Smooth muscle cell (in vitro differentiated cells): ENCODE data around the gene PCBD1. TPM values are rescaled to one million over a fixed set of nuclear protein-coding genes. Genes with fewer than 3 reads are reported as not detected.

Experiments
- DNase-seq: peaks from one replicate; lab custom pipeline; 2025; ENCODE audit not compliant: unreplicated experiment; lab: John Stamatoyannopoulos, UW
- H2AFZ ChIP-seq: fragments of 200-600 bp; sonication (generic); 2 replicates; pipeline ENCODE4 v1.6.0; 2016; ENCODE audit warnings: antibody characterized with exemption, low read depth, mild to moderate bottlenecking
- H3F3A ChIP-seq: fragments of 200-600 bp; sonication (generic); 2 replicates; pipeline ENCODE4 v1.6.0; 2017; ENCODE audit warnings: antibody characterized with exemption, low read depth
- H3K27ac ChIP-seq: fragments of 200-600 bp; sonication (generic); 2 replicates; pipeline ENCODE4 v1.5.1; 2016; ENCODE audit warnings: low read depth, mild to moderate bottlenecking
- H3K27me3 ChIP-seq: fragments of 200-600 bp; sonication (generic); 2 replicates; pipeline ENCODE4 v1.6.1; 2016; ENCODE audit warnings: low read depth, mild to moderate bottlenecking
- H3K36me3 ChIP-seq: fragments of 200-600 bp; sonication (generic); 2 replicates; pipeline ENCODE4 v1.5.1; 2016; ENCODE audit warnings: low read depth
- H3K4me1 ChIP-seq: fragments of 200-600 bp; sonication (generic); 2 replicates; pipeline ENCODE4 v1.5.1; 2016; ENCODE audit warnings: low read depth
- H3K4me2 ChIP-seq: fragments of 200-600 bp; sonication (generic); 2 replicates; pipeline ENCODE4 v1.6.0; 2016; ENCODE audit warnings: mild to moderate bottlenecking
- H3K4me3 ChIP-seq: fragments of 200-600 bp; sonication (generic); 2 replicates; pipeline ENCODE4 v1.5.1; 2016; ENCODE audit warnings: mild to moderate bottlenecking
- H3K79me2 ChIP-seq: fragments of 200-600 bp; sonication (generic); 2 replicates; pipeline ENCODE4 v1.6.0; 2016; ENCODE audit warnings: low read depth, mild to moderate bottlenecking
- H3K9ac ChIP-seq: fragments of 200-600 bp; sonication (generic); 2 replicates; pipeline ENCODE4 v1.6.0; 2016; ENCODE audit warnings: low read depth
- H3K9me3 ChIP-seq: fragments of 200-600 bp; sonication (generic); replicated peaks from 2 replicates; pipeline ENCODE4 v1.5.1; 2016; ENCODE audit warnings: low read depth
- H4K20me1 ChIP-seq: fragments of 200-600 bp; sonication (generic); 2 replicates; pipeline ENCODE4 v1.6.0; 2016; ENCODE audit warnings: low read depth
- WGBS: methylation state at CpG from one replicate; pipeline ENCODE4 v1.1.7; 2016; ENCODE audit warnings: low lambda C conversion rate; 5-methylcytosine and 5-hydroxymethylcytosine counted together
- polyA plus RNA-seq: library from polyadenylated mRNA; unstranded; fragments of >200 nt; fragmentation: Nextera tagmentation; extraction: Ambion mirVana; gene quantifications from 2 replicates; pipeline ENCODE4 v1.2.1, GENCODE V29; 2016
- total RNA-seq: library from RNA; depleted of rRNA; stranded (reverse); fragments of >200 nt; gene quantifications from 2 replicates; pipeline ENCODE4 v1.2.3, GENCODE V29; 2014
- TF ChIP-seq, protein P1 (sequence below): fragments of 200-600 bp; sonication (generic); IDR thresholded peaks from 2 replicates; pipeline ENCODE4 v1.5.1; 2017; ENCODE audit warnings: borderline replicate concordance, mild to moderate bottlenecking, antibody characterized with exemption; ENCODE audit not compliant: insufficient read depth, poor library complexity, severe bottlenecking

Gene PCBD1
- total and polyA plus RNA-seq, 2 experiments from 2014 or later, result 34.7 TPM

DNA sequence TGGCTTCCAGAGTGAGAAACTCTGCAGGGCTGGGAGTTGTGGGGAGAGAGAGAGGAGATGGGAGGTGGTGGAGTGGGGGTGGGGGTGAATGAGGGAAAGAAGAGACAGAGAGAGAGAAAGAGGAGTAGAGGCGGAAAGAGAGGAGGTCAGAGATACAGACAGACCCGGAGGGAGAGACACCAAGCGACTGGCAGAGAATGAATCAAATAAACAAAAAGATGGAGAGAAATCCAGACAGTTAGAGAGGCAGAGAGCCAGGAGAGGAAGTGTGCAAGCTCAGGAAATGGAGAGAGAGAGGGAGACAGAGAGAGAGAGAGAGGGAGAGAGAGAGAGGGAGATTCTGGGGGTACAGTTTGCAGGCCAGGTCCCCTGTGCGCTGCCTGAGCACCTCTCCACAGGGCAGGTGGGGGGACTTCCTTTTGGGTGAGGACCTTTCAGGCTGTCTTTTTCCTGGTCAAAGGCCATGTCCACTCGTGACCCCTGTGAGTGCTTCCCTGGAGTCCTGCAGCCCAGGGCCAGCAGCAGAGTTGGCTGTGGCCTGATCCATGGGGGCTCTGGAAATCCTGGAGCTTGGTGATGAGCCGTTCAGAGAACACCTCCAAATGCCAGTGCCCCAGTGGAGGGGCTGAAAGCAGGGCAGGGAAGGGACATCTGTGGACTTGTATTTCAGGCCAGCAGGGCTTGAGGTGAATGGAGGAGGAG lies 25.0 kb upstream of the PCBD1 start:
- no peak overlapping the region for H3K4me2 ChIP-seq
- H3K79me2 ChIP-seq, result no peaks in the 10 kb centered on the region
- H3K36me3 ChIP-seq, result no peaks in the 10 kb centered on the region
- H3K9ac ChIP-seq, result no peak overlapping the region
- TF ChIP-seq, protein P1, sequence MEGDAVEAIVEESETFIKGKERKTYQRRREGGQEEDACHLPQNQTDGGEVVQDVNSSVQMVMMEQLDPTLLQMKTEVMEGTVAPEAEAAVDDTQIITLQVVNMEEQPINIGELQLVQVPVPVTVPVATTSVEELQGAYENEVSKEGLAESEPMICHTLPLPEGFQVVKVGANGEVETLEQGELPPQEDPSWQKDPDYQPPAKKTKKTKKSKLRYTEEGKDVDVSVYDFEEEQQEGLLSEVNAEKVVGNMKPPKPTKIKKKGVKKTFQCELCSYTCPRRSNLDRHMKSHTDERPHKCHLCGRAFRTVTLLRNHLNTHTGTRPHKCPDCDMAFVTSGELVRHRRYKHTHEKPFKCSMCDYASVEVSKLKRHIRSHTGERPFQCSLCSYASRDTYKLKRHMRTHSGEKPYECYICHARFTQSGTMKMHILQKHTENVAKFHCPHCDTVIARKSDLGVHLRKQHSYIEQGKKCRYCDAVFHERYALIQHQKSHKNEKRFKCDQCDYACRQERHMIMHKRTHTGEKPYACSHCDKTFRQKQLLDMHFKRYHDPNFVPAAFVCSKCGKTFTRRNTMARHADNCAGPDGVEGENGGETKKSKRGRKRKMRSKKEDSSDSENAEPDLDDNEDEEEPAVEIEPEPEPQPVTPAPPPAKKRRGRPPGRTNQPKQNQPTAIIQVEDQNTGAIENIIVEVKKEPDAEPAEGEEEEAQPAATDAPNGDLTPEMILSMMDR, result no peak
- H3K9me3 ChIP-seq, result no peaks in the 10 kb centered on the region
- no peaks in the 10 kb centered on the region for H3F3A ChIP-seq
- no peak overlapping the region for H3K4me3 ChIP-seq
- H4K20me1 ChIP-seq, result no peaks in the 10 kb centered on the region
- 77% methylated on average over 5 of the region's 6 CpGs for WGBS
- no peak overlapping the region for H2AFZ ChIP-seq
- H3K4me1 ChIP-seq, result no peaks in the 10 kb centered on the region
- peaks cover 39% of the 10 kb centered on the region for H3K27me3 ChIP-seq
- DNase-seq, result no peak
- H3K27ac ChIP-seq, result no peak overlapping the region

DNA sequence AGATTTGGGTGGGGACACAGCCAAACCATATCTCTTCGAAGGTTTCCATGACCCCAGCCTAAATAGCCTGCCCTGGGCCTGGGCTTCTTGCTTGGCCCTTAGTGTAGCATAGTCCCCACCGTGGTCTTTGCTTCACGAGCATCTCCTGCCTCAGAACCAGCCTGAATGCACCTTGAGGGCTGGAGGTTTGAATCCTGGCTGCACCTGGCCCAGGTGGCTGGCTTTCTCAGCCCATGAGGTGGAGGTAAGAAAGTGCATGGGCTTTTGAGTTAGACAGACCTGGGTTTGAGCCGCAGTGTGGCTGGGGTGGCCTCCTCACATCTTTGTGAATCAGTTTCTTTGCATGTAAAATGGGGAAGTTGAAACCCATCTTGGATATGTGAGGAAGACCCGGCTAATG lies 24.2 kb upstream of the PCBD1 start:
- no peaks in the 10 kb centered on the region for H3K79me2 ChIP-seq
- no peaks in the 10 kb centered on the region for H3K4me1 ChIP-seq
- peaks cover 31% of the 10 kb centered on the region for H3K27me3 ChIP-seq
- H3F3A ChIP-seq, result no peaks in the 10 kb centered on the region
- H3K4me2 ChIP-seq, result no peak overlapping the region
- no peaks in the 10 kb centered on the region for H4K20me1 ChIP-seq
- no peak overlapping the region for H3K9ac ChIP-seq
- no peak overlapping the region for H2AFZ ChIP-seq
- 90% methylated on average over 5 of the region's 5 CpGs for WGBS
- DNase-seq, result no peak
- H3K36me3 ChIP-seq, result no peaks in the 10 kb centered on the region
- no peak overlapping the region for H3K4me3 ChIP-seq
- TF ChIP-seq, protein P1, result no peak
- H3K27ac ChIP-seq, result no peak overlapping the region
- no peaks in the 10 kb centered on the region for H3K9me3 ChIP-seq

DNA sequence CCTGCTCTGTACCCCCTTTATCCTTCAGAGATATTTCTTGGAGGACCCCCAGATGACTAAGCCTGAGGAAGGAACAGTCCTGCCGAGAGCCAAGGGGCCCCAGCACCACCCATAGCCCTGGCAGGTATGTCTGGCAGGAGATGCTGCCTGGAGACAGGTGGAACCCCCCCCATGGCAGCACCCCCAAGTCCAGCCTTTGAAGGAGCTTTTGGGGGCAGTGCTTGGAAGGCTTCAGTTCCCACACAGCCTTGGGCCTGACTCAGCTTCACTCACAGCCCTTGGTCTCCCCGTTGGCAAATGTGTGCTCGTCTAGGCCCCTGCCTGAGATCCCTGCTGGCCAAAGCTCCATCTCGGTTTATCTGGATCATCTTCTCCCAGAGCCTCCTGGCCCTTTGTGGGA lies 23.0 kb upstream of the PCBD1 start:
- Histone ChIP-seq H3K9me3 (no peaks in the 10 kb centered on the region), H3K4me3 (no peak overlapping the region), H3K9ac (no peak overlapping the region), H3F3A (no peaks in the 10 kb centered on the region), H2AFZ (no peak overlapping the region), H3K79me2 (no peaks in the 10 kb centered on the region), H3K4me1 (no peaks in the 10 kb centered on the region), H3K27me3 (peaks cover 20% of the 10 kb centered on the region), H3K4me2 (no peak overlapping the region), H3K27ac (no peak overlapping the region), H3K36me3 (no peaks in the 10 kb centered on the region), H4K20me1 (no peaks in the 10 kb centered on the region)
- DNase-seq, result no peak
- TF ChIP-seq, protein P1, result no peak
- WGBS, result 88% methylated on average over 4 of the region's 4 CpGs
